Activated CD4-positive, alpha-beta memory T cell treated with anti-CD3 and anti-CD28 coated beads for 36 hours (primary cell): Measurements from ENCODE around the gene CENPA. TPM values are rescaled to one million over a fixed set of nuclear protein-coding genes. Genes with fewer than 3 reads are reported as not detected.
"Not testable (repeated sequence)": the region's sequence is repeated elsewhere in the genome, so short reads cannot be mapped to it uniquely, and the experiment has no call there.

Experiments
- CTCF ChIA-PET: fragments of 350-600 bp; sonication (Branson Sonifier 250); formaldehyde crosslinking; loops from one replicate; lab custom pipeline; 2021; ENCODE audit warnings: antibody characterized with exemption, inconsistent platforms; lab: Charles Lee
- POLR2A ChIA-PET: fragments of 350-600 bp; sonication (Branson Sonifier 250); formaldehyde crosslinking; loops from one replicate; lab custom pipeline; 2021; ENCODE audit warnings: antibody characterized with exemption; lab: Charles Lee
- DNase-seq: peaks from one replicate; pipeline ENCODE4 v3.0.0-alpha.2; 2020
- H3K27ac Mint-ChIP-seq: one replicate; pipeline ENCODE4 v1.8.0; 2021; ENCODE audit warnings: mixed read lengths
- H3K27me3 Mint-ChIP-seq: one replicate; pipeline ENCODE4 v1.8.0; 2021; ENCODE audit warnings: mixed read lengths
- H3K36me3 Mint-ChIP-seq: one replicate; pipeline ENCODE4 v1.8.0; 2021; ENCODE audit warnings: mixed read lengths
- H3K4me1 Mint-ChIP-seq: one replicate; pipeline ENCODE4 v1.8.0; 2021; ENCODE audit warnings: low read depth, mixed read lengths
- H3K4me3 Mint-ChIP-seq: one replicate; pipeline ENCODE4 v1.8.0; 2021; ENCODE audit warnings: mild to moderate bottlenecking, mixed read lengths
- H3K9me3 Mint-ChIP-seq: one replicate; pipeline ENCODE4 v1.8.0; 2021; ENCODE audit warnings: mixed read lengths
- intact Hi-C: fragments of 100-400 bp; cut with micrococcal nuclease; formaldehyde crosslinking; loops from one replicate; pipeline ENCODE4 v1.15.1; 2023
- total RNA-seq, 2 experiments: library from RNA; stranded (reverse); gene quantifications; one replicate each; pipeline ENCODE4 v1.2.3, GENCODE V29; 2021

CENPA gene
- total RNA-seq, 2 experiments from 2014 or later: 36.7 to 37.8 TPM

GRCh38 chr2:26749787-26750420 is 36.0 kb upstream of the CENPA start:
- H3K27me3 Mint-ChIP-seq, H3K4me3 Mint-ChIP-seq, DNase-seq, H3K36me3 Mint-ChIP-seq, H3K27ac Mint-ChIP-seq, H3K9me3 Mint-ChIP-seq, POLR2A ChIA-PET, CTCF ChIA-PET, H3K4me1 Mint-ChIP-seq: not testable (repeated sequence)
- intact Hi-C loops: loop anchor here (5.0 kb wide), 1 partner anchor 248 kb away; no protein-coding TSS in a partner anchor

GRCh38 chr2:26750467-26750866 is 35.4 kb upstream of the CENPA start:
- H3K4me3 Mint-ChIP-seq, H3K27ac Mint-ChIP-seq, H3K36me3 Mint-ChIP-seq, POLR2A ChIA-PET, intact Hi-C loops, H3K4me1 Mint-ChIP-seq, H3K9me3 Mint-ChIP-seq, DNase-seq, H3K27me3 Mint-ChIP-seq: not testable (repeated sequence)
- CTCF ChIA-PET: interaction anchor here (1.2 kb wide), 1 partner anchor 172 kb away, joined by 7 read pairs; no protein-coding TSS in a partner anchor

GRCh38 chr2:26752656-26753055 is 33.2 kb upstream of the CENPA start:
- ChIA-PET POLR2A (no interaction called here), CTCF (no interaction called here)
- no peak overlapping the region for H3K4me3 Mint-ChIP-seq
- H3K27me3 Mint-ChIP-seq: no peaks in the 10 kb centered on the region
- H3K36me3 Mint-ChIP-seq: no peaks in the 10 kb centered on the region
- H3K4me1 Mint-ChIP-seq: peaks cover 4% of the 10 kb centered on the region
- no peak for DNase-seq
- intact Hi-C loops: no loop called here
- no peaks in the 10 kb centered on the region for H3K9me3 Mint-ChIP-seq
- no peak overlapping the region for H3K27ac Mint-ChIP-seq

GRCh38 chr2:26754539-26754938 is 31.3 kb upstream of the CENPA start:
- H3K36me3 Mint-ChIP-seq: no peaks in the 10 kb centered on the region
- POLR2A ChIA-PET: interaction anchor here (0.6 kb wide), 1 partner anchor 24 kb away, joined by 4 read pairs; no protein-coding TSS in a partner anchor
- H3K27me3 Mint-ChIP-seq: no peaks in the 10 kb centered on the region
- no peaks in the 10 kb centered on the region for H3K9me3 Mint-ChIP-seq
- no peak overlapping the region for H3K4me3 Mint-ChIP-seq
- H3K27ac Mint-ChIP-seq: no peak overlapping the region
- intact Hi-C loops: no loop called here
- no peak for DNase-seq
- CTCF ChIA-PET: interaction anchor here (0.7 kb wide), 1 partner anchor 9 kb away, joined by 3 read pairs; no protein-coding TSS in a partner anchor
- peaks cover 11% of the 10 kb centered on the region for H3K4me1 Mint-ChIP-seq

GRCh38 chr2:26754972-26755670 is 30.7 kb upstream of the CENPA start:
- POLR2A ChIA-PET: interaction anchor here (0.6 kb wide), 1 partner anchor 23 kb away, joined by 4 read pairs; no protein-coding TSS in a partner anchor
- no peak overlapping the region for H3K27ac Mint-ChIP-seq
- no peak for DNase-seq
- H3K27me3 Mint-ChIP-seq: no peaks in the 10 kb centered on the region
- H3K9me3 Mint-ChIP-seq: no peaks in the 10 kb centered on the region
- peaks cover 11% of the 10 kb centered on the region for H3K4me1 Mint-ChIP-seq
- no peak overlapping the region for H3K4me3 Mint-ChIP-seq
- CTCF ChIA-PET: interaction anchor here (0.7 kb wide), 1 partner anchor 10 kb away, joined by 3 read pairs; no protein-coding TSS in a partner anchor
- intact Hi-C loops: no loop called here
- no peaks in the 10 kb centered on the region for H3K36me3 Mint-ChIP-seq

GRCh38 chr2:26756337-26756736 is 29.5 kb upstream of the CENPA start:
- Mint-ChIP-seq H3K27ac (no peak overlapping the region), H3K4me3 (no peak overlapping the region), H3K4me1 (peaks cover 11% of the 10 kb centered on the region), H3K9me3 (no peaks in the 10 kb centered on the region), H3K27me3 (no peaks in the 10 kb centered on the region), H3K36me3 (no peaks in the 10 kb centered on the region)
- ChIA-PET POLR2A (interaction anchor here (0.6 kb wide), 1 partner anchor 56 kb away, joined by 5 read pairs; no protein-coding TSS in a partner anchor), CTCF (interaction anchor here (0.9 kb wide), 1 partner anchor 11 kb away, joined by 3 read pairs; no protein-coding TSS in a partner anchor)
- DNase-seq: no peak
- intact Hi-C loops: no loop called here

GRCh38 chr2:26757873-26758789 is 27.7 kb upstream of the CENPA start:
- no peaks in the 10 kb centered on the region for H3K36me3 Mint-ChIP-seq
- intact Hi-C loops: no loop called here
- H3K9me3 Mint-ChIP-seq: no peaks in the 10 kb centered on the region
- POLR2A ChIA-PET: no interaction called here
- no peak overlapping the region for H3K27ac Mint-ChIP-seq
- peak; percentile 64 for DNase-seq
- no peaks in the 10 kb centered on the region for H3K27me3 Mint-ChIP-seq
- CTCF ChIA-PET: no interaction called here
- peaks cover 11% of the 10 kb centered on the region for H3K4me1 Mint-ChIP-seq
- no peak overlapping the region for H3K4me3 Mint-ChIP-seq

- H3K27me3 Mint-ChIP-seq: no peaks in the 10 kb centered on the region
- H3K9me3 Mint-ChIP-seq: no peaks in the 10 kb centered on the region
- H3K36me3 Mint-ChIP-seq: no peaks in the 10 kb centered on the region
- no peak overlapping the region for H3K27ac Mint-ChIP-seq
- H3K4me1 Mint-ChIP-seq: peaks cover 14% of the 10 kb centered on the region
- intact Hi-C loops: no loop called here
- no peak overlapping the region for H3K4me3 Mint-ChIP-seq
- POLR2A ChIA-PET: no interaction called here
- CTCF ChIA-PET: no interaction called here
- no peak for DNase-seq
These were observed 27.0 kb upstream of the CENPA start for GRCh38 chr2:26758790-26759321.

GRCh38 chr2:26759845-26760244 is 26.0 kb upstream of the CENPA start:
- no peak for DNase-seq
- POLR2A ChIA-PET: no interaction called here
- no peaks in the 10 kb centered on the region for H3K36me3 Mint-ChIP-seq
- no peaks in the 10 kb centered on the region for H3K27me3 Mint-ChIP-seq
- CTCF ChIA-PET: no interaction called here
- intact Hi-C loops: no loop called here
- H3K4me1 Mint-ChIP-seq: peaks cover 16% of the 10 kb centered on the region
- H3K4me3 Mint-ChIP-seq: no peak overlapping the region
- H3K27ac Mint-ChIP-seq: no peak overlapping the region
- no peaks in the 10 kb centered on the region for H3K9me3 Mint-ChIP-seq

GRCh38 chr2:26760991-26761390 is 24.9 kb upstream of the CENPA start:
- H3K36me3 Mint-ChIP-seq, intact Hi-C loops, H3K9me3 Mint-ChIP-seq, H3K27ac Mint-ChIP-seq, H3K27me3 Mint-ChIP-seq, POLR2A ChIA-PET, CTCF ChIA-PET, DNase-seq, H3K4me3 Mint-ChIP-seq: not testable (repeated sequence)
- H3K4me1 Mint-ChIP-seq: peaks cover 28% of the 10 kb centered on the region

GRCh38 chr2:26763019-26763418 is 22.8 kb upstream of the CENPA start:
- Mint-ChIP-seq H3K4me1 (peaks cover 32% of the 10 kb centered on the region), H3K36me3 (no peaks in the 10 kb centered on the region), H3K4me3 (peak overlapping the region; percentile 79), H3K9me3 (no peaks in the 10 kb centered on the region), H3K27me3 (no peaks in the 10 kb centered on the region), H3K27ac (no peak overlapping the region)
- DNase-seq: no peak
- intact Hi-C loops: no loop called here
- ChIA-PET CTCF (no interaction called here), POLR2A (no interaction called here)
